ENCODE measurements around the gene DLG2.

GRCh38 chr11:83545494-83546260, 2081.5 kb downstream of the DLG2 start:
- TF ChIP-seq SPI1 (IDR thresholded peaks at IDR 0.05; ENCODE audit: low read depth, low read length): no peak
- no peak for TF ChIP-seq POLR2AphosphoS5 (IDR thresholded peaks at IDR 0.05; ENCODE audit: low read depth, low read length)
- TF ChIP-seq POLR2A (IDR thresholded peaks at IDR 0.05; ENCODE audit: low read depth, low read length): no peak
- no peak for TF ChIP-seq TAF1 (IDR thresholded peaks at IDR 0.05; ENCODE audit: low read depth, low read length)
- no peak for TF ChIP-seq PAX5 (IDR thresholded peaks at IDR 0.05; ENCODE audit: insufficient read depth, low read length, severe bottlenecking)
- TF ChIP-seq POU2F2 (IDR thresholded peaks at IDR 0.05; ENCODE audit: low read depth, low read length): no peak

All from GM12891 (cell line).